GM11168 (cell line): ENCODE results near the gene ZIC2.
"Not testable (repeated sequence)": the region's sequence is repeated elsewhere in the genome, so short reads cannot be mapped to it uniquely, and the experiment has no call there.

Experiments
- in situ Hi-C: fragments of 300-500 bp; cut with MboI; formaldehyde crosslinking; loops from one replicate; pipeline ENCODE4 v1.12.0; 2022; ENCODE audit warnings: low sequenced_read_pairs; ENCODE audit not compliant: unreplicated experiment

The ZIC2 gene

DNA sequence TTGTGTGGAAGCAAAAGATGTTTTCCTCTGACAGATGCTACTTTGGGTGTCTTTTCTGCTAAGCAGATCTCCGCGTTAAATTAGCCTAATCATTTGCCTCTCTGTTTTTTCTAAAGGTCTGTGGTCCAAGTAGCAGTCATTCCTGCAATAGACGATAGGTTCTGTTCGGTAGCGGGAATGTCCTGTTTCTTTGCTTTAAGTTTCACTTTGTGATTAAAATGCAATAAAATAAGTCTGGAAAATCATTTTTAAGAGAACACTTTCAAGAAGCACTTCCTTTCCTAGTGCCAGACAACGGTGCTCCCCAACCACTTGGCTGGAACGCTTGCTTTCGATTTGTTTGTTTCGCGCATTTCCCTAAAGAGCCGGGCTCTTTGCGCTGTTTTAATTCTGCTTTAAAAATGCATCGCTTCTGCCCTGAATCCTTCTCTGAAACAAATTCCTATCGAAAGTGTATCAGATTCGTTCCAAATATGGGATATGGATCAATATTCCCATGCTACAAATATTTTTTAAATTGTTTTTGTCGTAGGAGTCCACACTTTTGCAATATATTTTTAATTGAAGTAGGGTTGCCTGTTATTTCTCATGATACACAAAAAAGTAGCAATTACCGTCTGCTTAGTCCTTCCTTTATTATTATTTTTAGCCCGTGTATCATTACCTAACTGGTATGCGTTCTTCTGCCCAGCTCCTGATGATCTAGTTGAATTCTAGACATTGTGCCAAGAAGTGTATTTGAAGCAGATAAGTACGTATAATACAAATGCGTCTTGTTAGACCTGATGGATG is 14.2 kb downstream of the ZIC2 start:
- in situ Hi-C loops = no loop called here

DNA sequence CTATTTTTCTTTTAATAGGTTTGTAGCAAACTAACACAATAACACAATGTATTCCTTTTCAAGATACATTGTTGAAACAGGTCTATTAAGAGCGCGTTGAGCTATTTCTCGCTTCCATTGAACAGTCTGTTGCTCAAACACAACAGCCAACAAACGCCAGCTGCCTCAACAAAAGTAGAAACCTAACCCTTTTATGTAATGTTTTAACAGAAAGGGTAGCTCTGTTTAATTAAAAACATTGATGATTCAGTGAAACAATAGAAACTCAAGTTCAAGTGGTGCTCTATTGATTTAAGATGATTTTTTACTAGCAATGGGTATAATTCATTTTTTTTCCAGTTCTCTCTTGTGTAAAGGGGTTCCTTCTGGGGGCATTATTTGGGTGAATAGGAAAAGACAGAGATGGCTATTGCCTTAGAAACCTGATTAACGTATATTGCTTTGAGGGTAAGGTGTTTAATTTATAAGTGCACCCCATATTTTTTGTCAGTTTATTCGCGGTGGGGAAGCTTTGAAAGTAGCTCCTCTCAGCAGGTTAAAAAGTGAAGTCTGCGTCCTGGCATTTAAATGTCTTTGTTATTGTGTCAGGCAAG is 14.9 kb downstream of the ZIC2 start:
- in situ Hi-C loops = no loop called here

DNA sequence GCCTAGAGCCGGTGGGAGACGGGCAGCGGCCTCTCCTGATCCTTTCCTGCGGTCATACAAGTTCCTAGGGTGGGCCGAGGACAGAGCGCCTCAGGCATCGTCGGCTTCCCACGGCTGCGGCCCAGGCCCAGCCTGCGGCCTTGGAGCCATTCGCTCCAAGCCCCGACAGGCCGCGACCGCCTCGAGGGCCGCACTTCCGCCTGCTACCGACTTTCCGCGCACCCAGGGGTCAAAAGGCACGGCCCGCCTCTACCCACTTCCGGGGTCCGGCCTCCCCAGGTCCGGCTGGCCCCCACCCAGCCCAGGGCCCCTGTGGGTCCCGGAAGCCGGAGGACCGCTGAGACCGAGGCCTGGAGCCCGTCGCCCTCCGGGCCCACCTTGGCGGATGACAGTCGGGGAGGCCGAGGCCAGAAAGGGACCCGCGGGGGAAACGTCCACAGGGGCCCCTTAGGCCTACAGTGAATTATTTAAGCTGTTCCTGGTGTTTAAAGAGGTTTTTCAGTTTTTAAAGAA is 16.2 kb downstream of the ZIC2 start:
- in situ Hi-C loops = no loop called here

DNA sequence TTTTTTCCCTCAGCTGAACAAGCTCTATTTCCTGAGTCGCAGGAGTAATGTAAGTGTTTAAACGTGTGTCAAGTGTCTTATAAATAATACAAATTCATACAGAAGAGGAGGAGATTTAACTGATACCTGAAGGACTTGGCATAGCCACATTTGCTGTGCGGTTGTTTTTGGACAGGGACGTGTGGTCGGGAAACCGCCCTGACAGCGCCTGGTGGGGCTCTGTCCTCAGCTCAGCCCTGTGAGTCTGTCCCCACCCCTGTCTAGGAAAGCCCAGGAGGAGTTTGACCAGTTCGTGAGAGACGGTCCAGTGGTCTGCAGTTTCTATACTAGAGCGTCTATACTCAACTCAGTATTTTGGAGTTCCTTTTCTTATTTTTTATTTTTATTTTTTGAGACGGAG is 16.7 kb downstream of the ZIC2 start:
- in situ Hi-C loops = no loop called here

DNA sequence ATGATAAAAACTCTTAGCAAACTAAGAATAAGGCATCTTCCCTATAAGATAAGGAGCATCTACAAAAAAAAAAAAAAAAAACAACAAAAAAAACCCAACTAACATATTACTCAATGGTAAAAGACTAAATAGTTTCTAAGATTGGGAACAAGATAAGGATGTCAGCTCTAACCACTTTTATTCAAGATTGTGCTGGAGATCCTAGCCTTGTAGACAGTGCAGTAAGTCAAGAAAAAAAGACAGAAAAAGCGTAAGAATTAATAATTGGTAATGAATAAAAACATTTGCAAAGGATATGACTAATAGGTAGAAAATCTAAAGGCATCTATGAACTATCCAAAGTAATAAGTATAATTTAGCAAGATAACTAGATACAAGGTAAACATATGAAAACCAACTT is 33.0 kb downstream of the ZIC2 start:
- in situ Hi-C loops = no loop called here

DNA sequence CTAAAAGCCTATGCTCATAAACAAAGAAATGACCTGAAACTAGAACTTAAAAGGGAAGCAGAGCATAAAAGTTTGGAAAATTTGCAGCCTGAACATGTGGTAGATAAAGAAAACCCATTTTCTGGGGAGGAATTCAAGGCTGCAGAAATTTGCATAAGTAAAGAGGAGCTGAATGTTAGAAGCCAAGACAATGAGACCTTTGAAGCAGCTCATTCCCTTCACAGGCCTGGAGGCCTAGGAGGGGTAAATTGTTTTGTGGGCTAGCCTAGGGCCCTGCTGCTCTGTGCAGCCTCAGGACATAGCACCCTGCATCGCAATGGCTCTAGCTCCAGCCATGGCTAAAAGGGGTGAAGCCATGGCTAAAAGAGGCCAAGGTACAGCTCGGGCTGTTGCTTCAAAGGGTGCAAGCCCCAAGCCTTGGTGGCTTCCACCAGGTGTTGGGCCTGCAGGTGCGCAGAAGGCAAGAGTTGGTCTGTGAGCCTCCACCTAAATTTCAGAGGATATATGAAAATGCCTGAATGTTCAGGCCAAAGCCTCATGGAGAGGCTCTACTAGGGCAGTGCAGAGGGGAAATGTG is 38.3 kb downstream of the ZIC2 start:
- in situ Hi-C loops = no loop called here

DNA sequence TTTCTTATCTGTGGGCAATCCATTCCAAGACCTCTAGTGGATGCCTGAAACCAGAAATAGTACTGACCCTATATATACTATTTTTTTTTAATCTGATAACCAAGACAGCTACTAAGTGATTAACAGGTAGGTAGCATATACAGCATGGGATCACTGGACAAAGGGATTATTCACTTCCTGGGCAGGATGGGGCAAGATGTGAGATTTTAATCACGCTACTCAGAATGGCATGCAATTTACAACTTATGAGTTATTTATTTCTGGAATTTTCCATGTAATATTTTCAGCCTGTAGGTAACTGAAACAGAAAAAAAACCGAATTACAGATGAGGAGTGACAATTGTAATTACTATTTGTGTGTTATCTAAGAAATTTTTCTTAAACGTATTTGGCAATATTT is 41.2 kb downstream of the ZIC2 start:
- in situ Hi-C loops = no loop called here

DNA sequence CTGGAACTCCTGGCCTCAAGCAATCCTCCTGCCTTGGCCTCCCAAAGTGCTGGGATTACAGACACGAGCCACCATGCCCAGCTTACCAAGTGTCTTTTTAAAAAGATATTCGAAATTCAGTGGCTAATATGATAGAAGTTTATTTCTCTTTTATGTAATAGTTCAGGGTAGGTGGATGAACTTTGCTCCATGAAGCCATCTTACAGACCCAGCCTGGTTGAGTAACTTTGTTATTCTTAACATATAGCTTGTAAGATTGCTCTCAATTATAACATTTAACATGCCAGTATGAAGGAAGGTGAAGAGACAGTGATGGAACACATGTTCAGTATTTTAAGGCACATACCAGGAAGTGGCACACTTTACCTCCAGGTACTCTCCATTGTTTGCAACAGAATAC is 42.4 kb downstream of the ZIC2 start:
- in situ Hi-C loops = no loop called here

DNA sequence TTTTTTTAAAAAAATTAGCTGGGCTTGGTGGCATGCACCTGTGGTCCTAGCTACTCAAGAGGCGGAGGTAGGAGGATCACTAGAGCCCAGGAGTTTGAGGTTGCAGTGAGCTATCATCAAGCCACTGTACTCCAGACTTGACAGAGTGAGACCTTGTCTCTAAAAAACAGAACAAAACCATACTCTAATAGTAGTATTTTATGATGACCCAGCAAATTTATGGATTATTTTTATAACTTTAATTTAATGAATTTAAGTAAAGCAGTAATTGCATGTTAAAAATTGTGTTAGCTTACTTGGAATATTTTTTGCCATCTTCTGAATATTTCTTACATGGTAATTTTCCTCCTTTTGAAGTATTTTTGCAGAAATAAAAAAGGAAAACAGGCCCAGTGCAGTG is 48.3 kb downstream of the ZIC2 start:
- in situ Hi-C loops = no loop called here

DNA sequence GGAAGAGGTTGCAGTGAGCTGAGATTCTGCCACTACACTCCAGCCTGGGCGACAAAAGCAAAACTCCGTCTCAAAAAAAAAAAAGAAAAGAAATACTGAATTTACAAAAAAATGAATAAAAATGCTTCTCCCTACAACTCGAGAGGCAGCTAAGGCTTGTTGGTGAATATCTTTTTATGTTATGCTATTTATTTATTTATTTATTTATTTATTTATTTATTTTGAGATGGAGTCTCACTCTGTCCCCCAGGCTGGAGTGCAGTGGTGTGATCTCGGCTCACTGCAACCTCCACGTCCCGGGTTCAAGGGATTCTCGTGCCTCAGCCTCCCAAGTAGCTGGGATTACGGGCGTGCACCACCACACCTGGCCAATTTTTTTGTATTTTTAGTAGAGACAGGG is 51.1 kb downstream of the ZIC2 start:
- in situ Hi-C loops = not testable (repeated sequence)

DNA sequence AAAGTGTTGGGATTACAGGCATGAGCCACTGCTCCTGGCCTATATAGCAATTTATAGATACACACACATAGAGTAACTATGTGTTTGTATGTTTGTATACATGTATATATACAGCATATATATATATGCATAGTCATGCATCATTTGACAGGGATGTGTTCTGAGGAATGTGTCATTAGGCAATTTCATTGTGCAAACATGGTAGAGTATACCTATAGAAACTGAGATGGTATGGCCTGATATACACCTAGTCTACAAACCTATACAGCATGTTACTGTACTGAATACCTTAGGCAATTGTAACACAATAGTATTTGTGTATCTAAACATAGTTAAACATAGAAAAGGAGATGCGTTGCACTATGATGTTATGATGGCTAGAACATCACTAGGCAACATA is 54.4 kb downstream of the ZIC2 start:
- in situ Hi-C loops = no loop called here
